HG02798 (cell line): ENCODE results near the gene TNS3.

Experiments
- ATAC-seq: cut with Tn5 transposase; IDR thresholded peaks from one replicate; pipeline ENCODE4 v1.9.1; 2021; ENCODE audit warnings: mild to moderate bottlenecking; ENCODE audit not compliant: unreplicated experiment, poor library complexity

The TNS3 gene

GRCh38 chr7:47284691-47285635 lies 296.9 kb downstream of the TNS3 start:
- no peak for ATAC-seq

GRCh38 chr7:47283497-47284131 lies 298.3 kb downstream of the TNS3 start:
- no peak for ATAC-seq

GRCh38 chr7:47282790-47283496 lies 299.0 kb downstream of the TNS3 start:
- no peak for ATAC-seq

- no peak for ATAC-seq
Observed at GRCh38 chr7:47281966-47282643, 299.8 kb downstream of the TNS3 start.

GRCh38 chr7:47281161-47281560 lies 300.8 kb downstream of the TNS3 start:
- ATAC-seq, result no peak

GRCh38 chr7:47280114-47280513 lies 301.8 kb downstream of the TNS3 start:
- ATAC-seq, result no peak

GRCh38 chr7:47278043-47278442 lies 303.9 kb downstream of the TNS3 start:
- ATAC-seq, result no peak

- no peak for ATAC-seq
Observed at GRCh38 chr7:47277321-47277781, 304.6 kb downstream of the TNS3 start.

- no peak for ATAC-seq
Observed at GRCh38 chr7:47273974-47274766, 307.7 kb downstream of the TNS3 start.

- no peak for ATAC-seq
Observed at GRCh38 chr7:47273088-47273487, 308.8 kb downstream of the TNS3 start.

- no peak for ATAC-seq
Observed at GRCh38 chr7:47271749-47272148, 310.2 kb downstream of the TNS3 start.

GRCh38 chr7:47268851-47269836 lies 312.8 kb downstream of the TNS3 start:
- ATAC-seq, result no peak

- ATAC-seq, result no peak
Observed at GRCh38 chr7:47267346-47267745, 314.6 kb downstream of the TNS3 start.

GRCh38 chr7:47266799-47267198 lies 315.1 kb downstream of the TNS3 start:
- ATAC-seq, result no peak

- ATAC-seq, result peak; percentile 81
Observed at GRCh38 chr7:47266131-47266706, 315.7 kb downstream of the TNS3 start.

GRCh38 chr7:47265621-47266020 lies 316.3 kb downstream of the TNS3 start:
- ATAC-seq, result no peak

- no peak for ATAC-seq
Observed at GRCh38 chr7:47264021-47264651, 317.8 kb downstream of the TNS3 start.

- no peak for ATAC-seq
Observed at GRCh38 chr7:47262881-47263280, 319.0 kb downstream of the TNS3 start.
